KMS-11 (cell line): ENCODE results near the gene TNFRSF18.

Experiments
- H2AFZ ChIP-seq: fragments of 200-600 bp; sonication (generic); 2 replicates; pipeline ENCODE4 v1.6.1; 2016; ENCODE audit warnings: antibody characterized with exemption, mixed run types, low read depth
- H3K27ac ChIP-seq: fragments of 200-600 bp; sonication (generic); 2 replicates; pipeline ENCODE4 v1.6.1; 2016; ENCODE audit warnings: mild to moderate bottlenecking, mixed run types
- H3K27me3 ChIP-seq: fragments of 200-600 bp; sonication (generic); 2 replicates; pipeline ENCODE4 v1.6.1; 2017; ENCODE audit warnings: mild to moderate bottlenecking, low read depth, mixed run types, moderate library complexity; ENCODE audit not compliant: insufficient read depth
- H3K36me3 ChIP-seq: fragments of 200-600 bp; sonication (generic); 2 replicates; pipeline ENCODE4 v1.6.1; 2017; ENCODE audit warnings: mild to moderate bottlenecking, mixed run types; ENCODE audit not compliant: insufficient read depth
- H3K4me1 ChIP-seq: fragments of 200-600 bp; sonication (generic); 2 replicates; pipeline ENCODE4 v1.6.1; 2016; ENCODE audit warnings: mild to moderate bottlenecking, low read depth, mixed run types; ENCODE audit not compliant: poor library complexity, severe bottlenecking
- H3K4me2 ChIP-seq: fragments of 200-600 bp; sonication (generic); 2 replicates; pipeline ENCODE4 v1.7.0; 2016; ENCODE audit warnings: mild to moderate bottlenecking, mixed run types
- H3K4me3 ChIP-seq: fragments of 200-600 bp; sonication (generic); IDR thresholded peaks from 2 replicates; pipeline ENCODE4 v1.6.1; 2017; ENCODE audit warnings: low read depth, low read length, mixed read lengths; ENCODE audit not compliant: insufficient read depth
- H3K79me2 ChIP-seq: fragments of 200-600 bp; sonication (generic); 2 replicates; pipeline ENCODE4 v1.6.1; 2016; ENCODE audit warnings: low read depth, mixed run types; ENCODE audit not compliant: insufficient read depth
- H3K9ac ChIP-seq: fragments of 200-600 bp; sonication (generic); 2 replicates; pipeline ENCODE4 v1.6.1; 2016; ENCODE audit warnings: mild to moderate bottlenecking, mixed run types
- H4K20me1 ChIP-seq: fragments of 200-600 bp; sonication (generic); 2 replicates; pipeline ENCODE4 v1.6.1; 2016; ENCODE audit warnings: mild to moderate bottlenecking, mixed run types; ENCODE audit not compliant: insufficient read depth
- CTCF ChIP-seq: fragments of 200-600 bp; sonication (generic); conservative IDR thresholded peaks from 2 replicates; pipeline ENCODE4 v1.6.1; 2017; ENCODE audit warnings: low read depth, mild to moderate bottlenecking, antibody characterized with exemption, low read length, moderate library complexity, mixed read lengths

TNFRSF18 gene

GRCh38 chr1:1219341-1219740 is 12.9 kb upstream of the TNFRSF18 start:
- Histone ChIP-seq H3K27me3 (no peaks in the 10 kb centered on the region), H3K4me1 (peaks cover 12% of the 10 kb centered on the region), H3K27ac (no peak overlapping the region), H3K4me2 (no peak overlapping the region), H3K79me2 (no peaks in the 10 kb centered on the region), H4K20me1 (no peaks in the 10 kb centered on the region), H3K9ac (no peak overlapping the region), H2AFZ (no peak overlapping the region), H3K4me3 (no peak overlapping the region), H3K36me3 (peaks cover 6% of the 10 kb centered on the region; the same call in 1 of the 2 replicates)
- TF ChIP-seq CTCF = no peak

- no peak for TF ChIP-seq CTCF
- Histone ChIP-seq H3K4me1 (peaks cover 12% of the 10 kb centered on the region), H3K4me3 (no peak overlapping the region), H3K27me3 (no peaks in the 10 kb centered on the region), H3K36me3 (peaks cover 6% of the 10 kb centered on the region; the same call in 1 of the 2 replicates), H3K27ac (no peak overlapping the region), H3K79me2 (no peaks in the 10 kb centered on the region), H3K4me2 (no peak overlapping the region), H2AFZ (no peak overlapping the region), H3K9ac (no peak overlapping the region), H4K20me1 (no peaks in the 10 kb centered on the region)
Measured at GRCh38 chr1:1218524-1219200, 12.3 kb upstream of the TNFRSF18 start.

- Histone ChIP-seq H2AFZ (no peak overlapping the region), H3K9ac (no peak overlapping the region), H3K4me1 (peaks cover 12% of the 10 kb centered on the region), H3K79me2 (no peaks in the 10 kb centered on the region), H3K4me3 (no peak overlapping the region), H3K36me3 (peaks cover 2% of the 10 kb centered on the region; the same call in 1 of the 2 replicates), H4K20me1 (no peaks in the 10 kb centered on the region), H3K4me2 (no peak overlapping the region), H3K27ac (no peak overlapping the region), H3K27me3 (no peaks in the 10 kb centered on the region)
- no peak for TF ChIP-seq CTCF
Measured at GRCh38 chr1:1217621-1218523, 11.5 kb upstream of the TNFRSF18 start.

- Histone ChIP-seq H3K36me3 (no peaks in the 10 kb centered on the region), H3K4me2 (no peak overlapping the region), H3K79me2 (no peaks in the 10 kb centered on the region), H4K20me1 (no peaks in the 10 kb centered on the region), H3K4me3 (no peak overlapping the region), H2AFZ (no peak overlapping the region), H3K27ac (no peak overlapping the region), H3K4me1 (peaks cover 12% of the 10 kb centered on the region), H3K27me3 (no peaks in the 10 kb centered on the region), H3K9ac (no peak overlapping the region)
- no peak for TF ChIP-seq CTCF
Measured at GRCh38 chr1:1216770-1217620, 10.6 kb upstream of the TNFRSF18 start.
